ENCODE results near the gene EDN2.

EDN2 gene

DNA sequence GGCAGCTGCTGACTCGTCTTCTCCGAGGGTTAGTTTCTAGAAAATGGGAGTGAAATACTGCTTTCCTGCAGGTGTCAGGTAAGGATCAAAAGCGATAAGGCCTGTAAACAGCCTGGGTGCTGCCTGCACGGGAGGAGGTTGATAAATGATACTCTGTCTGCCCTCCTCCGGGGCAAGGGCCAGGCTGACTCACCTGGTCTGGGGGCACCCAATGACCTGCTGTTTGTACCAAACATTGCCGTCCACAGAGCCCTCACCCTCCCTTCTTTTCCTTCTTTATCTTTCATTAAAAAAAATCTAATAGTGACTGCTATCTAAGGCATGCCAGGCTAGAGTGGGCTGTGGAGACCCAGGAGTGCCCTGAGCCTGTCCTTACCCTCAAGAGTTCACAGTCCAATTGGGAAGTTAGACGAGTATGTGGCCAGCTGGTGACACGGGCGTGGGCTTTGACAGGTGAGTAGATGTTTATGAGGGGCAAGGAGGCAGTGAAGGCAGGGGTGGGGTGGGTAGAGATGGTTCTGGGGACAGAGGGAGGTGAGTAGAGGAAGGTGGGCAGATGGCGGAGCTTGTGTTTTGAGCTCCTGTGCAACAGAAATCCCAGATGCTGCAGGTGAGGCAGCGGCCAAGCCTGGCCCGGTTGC, 16.2 kb downstream of the EDN2 start:
- no peak for DNase-seq (ENCODE audit: extremely low read depth in 1 of 2, low read depth in 1 of 2)

DNA sequence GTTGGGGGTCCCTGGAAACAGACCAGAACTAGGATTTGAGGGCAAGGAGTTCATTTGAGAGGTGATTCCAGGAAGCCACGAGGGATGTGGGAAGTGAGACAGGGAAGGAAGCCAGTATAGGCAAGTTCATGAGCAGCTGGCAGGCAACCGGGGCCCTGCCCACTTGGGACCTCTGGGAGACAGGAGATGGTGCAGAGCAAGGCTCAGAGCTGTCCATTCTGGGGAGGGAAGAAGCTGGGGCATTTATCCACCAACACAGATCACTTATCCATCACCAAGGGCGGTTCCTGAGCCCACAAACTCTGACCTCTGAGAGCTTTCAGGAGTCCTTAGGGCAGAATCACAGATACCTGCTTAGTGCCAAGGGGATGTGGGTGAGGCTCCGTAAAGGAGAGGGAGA, 16.8 kb downstream of the EDN2 start:
- DNase-seq (ENCODE audit: extremely low read depth in 1 of 2, low read depth in 1 of 2): no peak

DNA sequence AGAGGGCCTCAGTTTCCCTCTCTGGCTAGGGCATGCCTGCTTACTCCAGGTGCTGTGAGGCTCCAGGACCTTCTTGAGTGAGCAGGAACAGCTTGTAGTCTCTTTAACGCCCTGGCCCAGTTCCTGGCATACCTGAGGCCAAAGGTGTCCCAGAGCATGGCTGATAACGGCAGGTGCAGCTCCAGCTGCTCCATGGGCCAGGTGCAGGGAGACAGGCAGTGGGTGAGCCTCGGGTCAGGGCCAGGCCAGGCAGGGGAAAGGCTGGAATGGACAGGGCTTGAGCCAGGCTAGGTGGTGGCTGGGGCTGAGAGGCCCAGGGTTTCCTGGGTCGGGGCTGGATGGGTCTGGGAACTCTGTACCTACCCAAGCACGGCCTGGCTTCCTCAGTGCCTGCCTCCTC, 18.3 kb downstream of the EDN2 start:
- DNase-seq (ENCODE audit: extremely low read depth in 1 of 2, low read depth in 1 of 2): no peak

DNA sequence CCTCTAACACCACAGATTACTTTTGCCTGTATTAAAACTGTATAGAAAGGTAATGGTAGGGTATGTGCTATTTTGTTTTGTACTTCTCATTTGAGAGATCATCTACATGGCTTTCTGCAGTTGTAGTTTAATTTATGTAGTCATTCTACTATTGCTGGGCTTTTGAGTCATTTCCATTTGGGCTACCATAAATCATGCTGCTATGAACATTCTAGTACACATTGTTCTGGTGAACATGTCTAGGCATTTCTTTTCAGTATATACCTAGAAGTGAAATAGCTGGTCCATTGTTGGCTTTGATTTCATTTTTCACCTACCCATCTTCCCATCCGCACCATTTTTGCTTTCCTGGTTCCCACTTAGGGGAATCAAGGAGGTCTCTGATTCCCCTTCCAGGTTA, 18.7 kb downstream of the EDN2 start:
- DNase-seq (ENCODE audit: extremely low read depth in 1 of 2, low read depth in 1 of 2): no peak

DNA sequence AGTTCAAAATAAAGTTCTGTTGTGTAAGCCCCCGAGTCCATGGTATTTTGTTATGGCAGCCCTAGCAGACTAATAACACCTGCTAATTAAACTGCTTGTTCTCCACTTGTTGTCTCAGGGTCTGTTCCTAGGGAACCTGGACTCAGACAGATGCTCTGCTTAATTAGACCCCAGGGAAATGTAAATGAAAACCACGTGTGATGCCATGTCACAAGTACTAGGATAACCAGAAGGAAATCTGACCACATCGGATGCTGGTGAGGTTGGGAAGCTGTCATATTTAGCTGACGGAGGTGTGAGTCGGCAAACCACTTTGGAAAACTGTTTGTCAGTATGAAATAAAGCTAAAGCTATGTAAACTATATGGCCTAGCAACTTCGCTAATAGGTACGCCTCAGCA, 19.6 kb downstream of the EDN2 start:
- no peak for DNase-seq (ENCODE audit: extremely low read depth in 1 of 2, low read depth in 1 of 2)

DNA sequence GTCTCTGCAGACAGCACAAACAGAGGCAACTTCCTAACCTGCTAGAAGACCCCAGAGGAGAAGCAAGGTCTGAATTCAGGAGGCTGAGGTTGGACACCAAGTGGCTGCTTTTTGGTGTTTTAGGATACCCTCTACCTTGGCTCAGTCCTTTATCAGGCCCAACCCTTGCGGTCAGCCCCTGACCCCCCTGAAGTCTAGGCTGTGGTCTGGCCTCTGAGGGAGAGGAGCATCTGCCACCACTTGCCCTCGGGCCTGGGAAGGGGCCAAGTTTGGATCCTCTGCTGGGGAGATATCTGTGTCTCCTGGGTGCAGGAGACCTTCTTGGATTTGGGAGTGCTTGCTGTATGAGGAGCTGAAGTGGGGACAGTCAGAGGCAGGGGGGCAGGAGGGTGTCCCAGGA, 21.0 kb downstream of the EDN2 start:
- no peak for DNase-seq (ENCODE audit: extremely low read depth in 1 of 2, low read depth in 1 of 2)

DNA sequence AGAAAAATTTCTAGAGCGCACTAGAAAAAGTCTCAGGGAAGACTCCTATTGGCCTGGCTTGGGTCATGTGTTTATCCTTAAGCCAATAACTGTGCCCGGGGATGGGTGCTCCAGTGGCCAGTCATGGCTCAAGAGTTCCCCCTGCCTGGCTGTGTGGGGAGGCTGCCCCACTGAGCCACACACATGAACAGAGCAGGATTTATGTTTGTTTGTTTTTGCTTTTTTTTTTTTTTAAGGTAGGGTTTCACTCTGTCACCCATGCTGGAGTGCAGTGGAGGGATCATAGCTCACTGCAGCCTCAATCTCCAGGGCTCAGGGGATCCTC, 21.8 kb downstream of the EDN2 start:
- DNase-seq (ENCODE audit: extremely low read depth in 1 of 2, low read depth in 1 of 2): no peak

DNA sequence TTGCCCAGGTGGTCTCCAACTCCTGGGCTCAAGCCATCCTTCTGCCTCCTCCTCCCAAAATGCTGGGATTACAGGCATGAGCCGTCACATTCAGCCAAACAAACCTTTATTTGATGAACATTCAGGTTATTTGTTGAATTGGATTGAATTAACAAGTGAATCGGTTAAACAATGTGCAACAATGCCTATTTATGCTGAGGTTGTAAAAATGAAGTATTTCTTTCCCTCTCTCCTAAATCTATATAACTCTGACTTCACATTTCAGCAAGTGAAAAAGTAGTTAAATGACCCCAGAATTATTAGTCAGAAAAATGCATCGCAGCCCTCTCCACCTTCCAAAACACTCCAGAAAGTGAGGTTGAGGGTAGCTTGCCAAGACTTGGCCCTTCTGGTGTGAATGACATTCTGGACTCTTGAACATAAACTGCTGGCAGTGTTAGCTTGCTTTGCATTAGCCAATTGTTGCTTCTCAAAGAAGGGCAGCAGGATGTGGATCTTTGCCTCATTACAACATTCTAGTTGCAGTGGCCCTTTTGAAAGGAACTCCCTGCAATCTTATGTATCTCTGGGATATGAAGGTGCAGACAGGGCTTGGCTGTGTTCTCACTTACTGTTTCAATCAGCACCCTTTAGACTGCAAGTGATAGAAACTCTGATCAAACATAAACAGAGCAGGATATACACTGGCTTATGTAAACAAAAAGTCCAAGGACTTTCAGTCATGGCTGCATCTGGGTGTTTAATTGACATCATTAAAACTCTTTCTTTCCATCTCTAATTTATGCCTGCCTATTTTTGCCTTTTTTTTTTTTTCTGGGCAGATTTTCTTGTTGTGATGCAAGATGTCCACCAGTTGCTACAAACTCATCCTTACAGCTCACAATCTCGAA, 22.4 kb downstream of the EDN2 start:
- no peak for DNase-seq (ENCODE audit: extremely low read depth in 1 of 2, low read depth in 1 of 2)

DNA sequence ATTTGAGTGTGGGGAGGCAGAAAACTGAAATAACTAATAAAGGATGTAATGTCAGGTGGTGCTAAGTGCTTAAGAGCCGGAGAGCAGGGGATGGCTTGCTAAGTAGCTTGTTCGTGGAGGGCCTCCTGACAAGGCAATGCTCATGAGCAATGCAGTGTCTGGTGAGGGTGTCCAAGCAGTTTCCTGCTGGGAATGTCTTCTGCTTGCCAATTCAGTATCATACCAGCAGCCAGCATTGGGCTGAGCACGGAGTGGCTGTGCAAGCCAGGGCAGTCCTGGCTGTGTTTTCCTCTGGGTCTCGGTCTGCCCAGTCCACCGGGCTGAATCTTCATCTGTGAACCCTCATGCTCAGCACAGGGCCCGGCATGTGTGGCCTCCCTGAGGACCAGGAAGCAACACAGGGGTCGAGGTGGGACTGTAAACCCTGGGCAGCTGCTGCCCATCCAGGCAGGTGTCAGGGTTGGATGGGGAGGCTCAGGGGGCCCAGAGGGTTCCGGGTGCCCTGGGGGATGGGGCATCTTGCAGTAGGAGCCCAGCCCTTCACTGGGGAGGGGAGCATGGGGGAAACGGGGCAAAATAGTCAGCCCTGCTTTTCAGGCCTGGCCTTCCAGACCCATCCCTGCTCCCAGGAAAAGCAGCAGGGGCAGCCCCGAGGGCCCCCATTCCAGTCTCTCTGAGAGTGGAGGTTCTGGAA, 27.5 kb downstream of the EDN2 start:
- no peak for DNase-seq (ENCODE audit: extremely low read depth in 1 of 2, low read depth in 1 of 2)

DNA sequence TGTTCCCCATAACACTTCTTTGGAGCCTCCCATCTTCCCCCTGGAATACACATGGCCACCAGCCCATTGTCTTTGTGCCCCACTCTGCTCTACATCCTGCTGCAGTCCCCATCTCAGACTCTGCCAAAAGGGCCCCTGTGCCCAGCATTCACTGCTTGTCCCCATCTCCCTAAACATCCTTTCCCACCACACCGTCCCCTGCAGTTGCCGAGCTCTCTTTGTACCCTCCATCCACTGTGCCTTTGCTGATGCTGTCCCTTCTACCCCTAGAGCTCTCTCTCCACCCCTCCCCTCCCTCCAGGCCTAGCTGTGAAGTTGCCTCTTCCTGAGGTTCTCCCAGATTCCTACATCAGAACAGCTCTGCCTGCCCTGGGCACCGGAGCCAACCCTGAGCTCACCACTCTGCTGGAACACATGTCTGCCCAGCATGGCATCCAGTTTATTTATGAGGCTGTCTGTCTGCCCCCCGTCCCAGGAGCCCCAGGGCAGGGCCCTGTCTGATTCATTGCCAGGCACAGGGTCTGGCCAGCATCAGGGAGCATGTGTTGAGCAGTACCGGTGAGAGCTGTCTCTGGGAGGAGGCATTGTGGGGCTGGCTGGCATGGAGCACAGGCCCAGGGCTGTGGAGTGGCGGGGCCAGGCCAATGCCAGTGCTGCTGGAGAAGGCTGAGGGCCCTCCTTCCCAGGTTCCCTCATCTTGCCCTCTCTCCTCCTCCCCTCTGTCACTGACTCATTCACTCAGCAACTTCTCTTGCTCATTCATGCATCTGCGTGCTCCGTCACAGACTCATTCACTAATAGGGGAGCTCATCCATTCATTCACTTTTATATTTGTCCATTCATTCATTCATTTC, 28.8 kb downstream of the EDN2 start:
- no peak for DNase-seq (ENCODE audit: extremely low read depth in 1 of 2, low read depth in 1 of 2)

DNA sequence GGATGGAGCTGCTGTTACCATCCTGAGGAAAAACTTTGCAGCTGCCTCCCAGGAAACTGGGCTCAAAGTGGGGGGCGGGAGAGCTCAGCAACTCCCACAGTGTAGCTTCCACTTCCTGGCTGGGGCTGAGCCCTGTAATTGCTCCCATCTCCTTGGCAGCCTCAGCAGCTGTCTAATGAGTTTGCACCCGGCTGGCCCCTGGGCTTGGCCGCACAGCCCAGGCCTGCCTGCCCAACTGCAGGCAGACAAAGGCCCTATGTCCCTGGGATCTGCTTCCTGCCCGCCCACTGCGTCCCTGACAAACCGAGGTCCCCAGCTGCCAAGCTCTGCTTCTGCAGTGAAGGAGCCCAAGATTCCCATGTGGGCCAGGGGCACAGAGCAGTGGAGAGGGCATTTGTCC, 30.1 kb downstream of the EDN2 start:
- DNase-seq (ENCODE audit: extremely low read depth in 1 of 2, low read depth in 1 of 2): no peak

DNA sequence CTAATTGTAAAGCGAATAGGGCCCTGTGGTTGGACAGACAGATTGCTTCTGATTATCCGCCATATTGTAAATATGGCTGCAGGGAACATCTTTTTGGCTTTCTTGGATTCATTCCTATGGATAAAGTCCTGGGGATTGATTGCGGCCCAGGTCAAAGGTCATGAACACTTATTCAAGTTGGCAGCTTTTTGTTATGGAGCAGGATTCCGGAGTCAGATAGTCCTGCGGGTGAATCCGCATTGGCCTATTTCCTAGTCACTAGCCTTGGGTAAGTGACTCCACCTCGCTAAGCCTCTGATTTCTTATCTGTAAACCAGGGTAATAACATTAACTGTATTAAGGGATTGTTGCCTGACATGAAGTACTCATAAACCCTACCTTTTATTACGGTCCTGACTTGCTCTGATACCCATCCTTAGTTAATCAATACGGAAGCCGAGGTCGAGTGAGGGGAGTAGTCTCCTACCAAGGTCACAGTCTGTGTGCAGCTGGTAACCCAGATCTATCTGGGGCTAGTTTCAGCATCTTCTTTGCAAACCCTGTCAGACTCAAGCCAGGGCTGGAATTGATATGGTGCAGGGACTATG, 31.7 kb downstream of the EDN2 start:
- no peak for DNase-seq (ENCODE audit: extremely low read depth in 1 of 2, low read depth in 1 of 2)

DNA sequence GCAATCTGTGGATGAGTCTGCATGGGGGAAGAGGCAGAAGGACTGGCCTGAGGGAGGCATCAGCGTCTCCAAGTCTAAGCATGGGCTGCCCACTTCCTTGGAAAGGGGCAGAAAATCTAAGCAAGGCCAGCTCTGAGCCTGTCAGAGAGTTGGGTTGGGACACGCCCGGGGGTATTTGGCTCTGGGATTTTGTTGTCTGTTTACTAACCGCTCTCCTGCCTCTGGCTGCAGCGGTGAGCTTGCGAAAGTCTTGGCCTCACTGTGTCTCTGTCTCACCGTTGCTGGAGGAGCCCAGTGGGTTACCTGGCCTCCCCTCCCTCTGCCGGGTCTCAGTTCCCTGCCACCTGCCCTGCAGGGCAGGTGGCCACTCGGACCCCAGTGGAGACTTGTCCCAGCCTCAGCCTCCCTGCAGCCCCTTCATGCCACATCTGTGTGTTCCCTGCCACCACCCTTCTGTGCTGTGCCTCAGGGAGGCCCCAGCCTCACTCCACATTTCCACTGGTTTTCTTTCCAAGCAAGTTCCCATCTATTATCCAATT, 33.7 kb downstream of the EDN2 start:
- no peak for DNase-seq (ENCODE audit: extremely low read depth in 1 of 2, low read depth in 1 of 2)

DNA sequence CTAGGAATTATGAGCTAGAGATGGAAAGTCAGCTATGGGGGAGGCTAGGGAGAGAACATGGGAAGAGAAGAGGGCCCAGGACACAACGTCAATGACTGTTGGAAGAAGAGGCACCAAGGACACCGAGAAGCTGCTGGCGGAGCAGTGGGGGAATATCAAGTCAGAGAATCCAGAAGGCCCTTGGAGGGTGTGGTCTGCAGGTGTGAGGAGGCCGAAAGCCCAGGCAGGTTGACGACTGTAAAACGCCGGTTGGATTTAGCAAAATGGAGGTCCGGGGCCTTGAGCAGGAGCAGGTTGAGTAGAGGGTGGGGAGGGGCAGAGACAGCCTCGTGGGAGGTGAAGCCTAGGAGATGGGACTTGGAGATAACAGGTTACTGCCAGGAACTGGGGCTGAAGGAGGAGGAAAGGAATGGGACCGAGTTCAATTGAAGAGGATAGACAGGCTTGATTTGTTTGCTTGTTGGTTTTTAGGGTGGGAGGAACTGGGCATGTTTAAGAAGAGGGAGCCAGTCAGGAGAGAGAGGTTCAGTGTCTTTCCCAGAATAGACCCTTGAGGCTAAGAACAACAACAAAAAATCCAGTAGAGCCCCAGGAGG, 35.1 kb downstream of the EDN2 start:
- DNase-seq (ENCODE audit: extremely low read depth in 1 of 2, low read depth in 1 of 2): no peak

DNA sequence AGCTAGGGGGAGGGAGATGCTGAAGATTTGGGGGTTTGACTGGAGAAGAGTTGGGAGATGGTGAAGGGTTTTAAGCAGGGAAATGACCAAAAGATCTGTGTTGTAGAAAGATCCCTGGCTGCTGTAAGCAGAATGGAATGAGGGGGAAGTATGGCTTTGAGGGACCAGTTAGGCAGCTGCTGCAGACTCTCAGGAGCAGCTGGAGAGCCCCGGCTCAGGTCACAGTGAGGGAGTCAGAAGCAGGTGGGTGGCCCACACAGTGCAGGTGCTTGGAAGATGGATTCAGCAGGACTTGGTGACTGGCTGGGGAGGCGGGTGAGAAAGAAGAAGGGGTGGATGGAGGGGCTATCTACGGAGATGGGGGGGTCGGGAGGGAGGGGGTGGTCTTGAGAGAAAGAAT, 35.7 kb downstream of the EDN2 start:
- DNase-seq (ENCODE audit: extremely low read depth in 1 of 2, low read depth in 1 of 2): no peak

DNA sequence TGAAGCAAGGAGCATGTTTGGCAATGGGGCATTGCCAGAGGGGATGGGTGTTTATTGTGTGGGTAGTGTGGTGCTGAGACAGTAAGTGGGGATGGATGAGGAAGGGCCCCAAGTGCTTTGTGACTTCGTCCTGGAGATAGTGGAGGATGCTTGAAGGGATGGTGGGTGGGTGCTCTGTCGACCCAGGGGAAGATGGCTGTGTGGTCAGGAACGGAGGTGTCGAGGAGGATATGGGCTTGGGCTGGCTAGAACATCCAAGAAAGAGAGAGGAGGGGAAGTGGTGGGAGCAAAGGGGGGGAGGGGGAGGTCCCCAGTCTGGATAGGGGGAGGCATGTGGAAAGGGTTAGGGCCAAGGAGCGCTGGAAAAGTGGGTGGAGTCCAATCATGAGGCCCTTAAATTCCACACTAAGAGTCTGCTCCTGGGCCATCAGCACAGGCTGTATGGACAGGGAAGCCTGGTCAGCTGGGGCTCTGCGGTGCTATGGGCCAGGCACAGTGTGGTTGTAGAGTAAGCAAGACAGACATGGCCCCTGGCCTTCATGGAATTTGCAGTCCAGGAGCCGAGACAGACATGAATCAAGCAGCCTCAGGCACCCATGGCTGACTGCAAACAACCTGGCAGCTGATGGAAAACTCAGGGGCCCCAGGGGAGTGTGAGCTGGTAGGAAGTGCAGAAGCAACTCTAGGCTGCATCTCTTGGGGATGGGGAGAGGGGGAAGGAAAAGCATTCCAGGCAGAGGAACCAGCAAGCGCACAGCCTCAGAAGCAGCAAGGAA, 36.3 kb downstream of the EDN2 start:
- DNase-seq (ENCODE audit: extremely low read depth in 1 of 2, low read depth in 1 of 2): no peak

DNA sequence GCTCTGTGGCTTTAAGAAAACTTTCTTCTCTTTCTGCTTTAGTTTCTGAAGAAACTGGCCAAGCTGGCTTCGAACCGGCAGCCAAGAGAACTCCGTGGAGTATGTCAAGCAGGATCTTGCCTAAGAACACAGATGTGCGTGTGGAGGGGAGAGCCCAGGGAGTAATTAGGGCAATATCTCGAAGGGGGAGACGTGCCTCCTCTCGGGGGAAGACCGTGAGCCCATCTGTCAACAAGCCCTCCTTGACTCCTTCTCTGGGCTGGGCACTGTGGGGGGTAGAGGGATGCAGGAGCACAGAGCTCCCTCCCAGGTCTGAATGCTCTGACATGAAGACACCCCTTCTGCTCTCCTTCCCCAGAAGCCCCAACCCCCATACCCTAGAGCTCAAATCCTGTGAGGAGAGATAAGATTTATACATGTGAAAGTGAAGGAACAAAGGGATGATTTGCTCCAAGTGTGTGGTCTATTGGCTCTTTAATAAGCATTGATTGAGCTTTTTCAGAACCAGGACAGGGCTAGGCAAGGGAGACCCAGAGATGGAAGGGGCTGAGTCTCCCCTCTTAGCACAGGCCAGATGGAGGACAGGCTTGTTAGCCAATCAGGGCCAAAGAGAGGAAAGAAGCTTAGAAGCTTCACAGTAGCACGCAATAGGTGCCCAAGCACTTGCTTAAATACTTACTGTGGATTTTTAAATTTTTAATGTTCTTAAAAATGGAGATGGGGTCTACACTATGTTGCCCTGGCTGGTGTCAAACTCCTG, 37.5 kb downstream of the EDN2 start:
- no peak for DNase-seq (ENCODE audit: extremely low read depth in 1 of 2, low read depth in 1 of 2)

DNA sequence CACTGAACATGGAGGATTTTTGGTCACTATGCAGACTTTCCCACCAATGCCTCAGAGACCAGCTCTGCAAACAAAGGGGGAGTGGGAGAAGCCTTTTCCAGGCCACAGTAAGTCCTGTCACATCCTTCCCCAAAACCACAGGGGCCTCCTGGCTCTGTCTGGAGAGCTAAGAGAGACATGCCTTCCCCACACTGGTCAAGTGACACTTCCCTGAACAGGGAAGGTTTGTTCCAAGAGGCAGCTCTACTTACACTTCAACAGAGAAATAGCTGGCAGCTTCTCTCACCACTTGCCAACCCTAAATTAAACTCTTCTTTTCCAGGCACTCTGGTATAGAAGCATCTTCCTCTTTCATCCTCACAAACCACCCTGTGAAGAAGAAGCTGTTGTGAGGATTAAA, 39.7 kb downstream of the EDN2 start:
- DNase-seq (ENCODE audit: extremely low read depth in 1 of 2, low read depth in 1 of 2): no peak

DNA sequence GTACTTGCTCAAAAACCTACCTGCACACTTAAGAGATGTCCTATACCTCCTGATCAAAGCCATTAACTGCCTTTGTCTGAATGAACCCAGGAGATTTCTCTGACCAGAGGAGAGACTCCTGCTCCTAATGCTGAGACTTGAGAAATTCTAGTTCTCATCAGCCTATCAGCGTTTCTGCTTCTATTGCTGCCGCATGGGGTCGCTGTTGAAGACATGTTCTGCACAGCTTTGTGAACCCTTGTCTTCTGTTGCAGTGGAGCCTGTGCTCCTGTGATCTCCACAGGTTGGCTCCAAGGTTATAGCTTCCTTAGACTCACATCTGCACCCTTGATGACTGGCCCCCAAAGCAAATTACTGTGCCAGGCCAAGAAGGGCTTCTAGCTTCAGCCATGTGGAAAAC, 40.2 kb downstream of the EDN2 start:
- DNase-seq (ENCODE audit: extremely low read depth in 1 of 2, low read depth in 1 of 2): no peak
